Mucosa of stomach (tissue), 1 donor: ENCODE results near the gene FMNL2.

Source experiments
- H3K27me3 ChIP-seq: one replicate; pipeline ENCODE4 v1.7.0; 2013; ENCODE audit warnings: mild to moderate bottlenecking, low read length; ENCODE audit not compliant: control insufficient read depth, insufficient read depth
- H3K36me3 ChIP-seq: one replicate; pipeline ENCODE4 v1.7.0; 2013; ENCODE audit warnings: low read length; ENCODE audit not compliant: control insufficient read depth, insufficient read depth
- H3K4me1 ChIP-seq: one replicate; pipeline ENCODE4 v1.7.0; 2013; ENCODE audit warnings: mild to moderate bottlenecking, low read length; ENCODE audit not compliant: control insufficient read depth, insufficient read depth
- H3K4me3 ChIP-seq: one replicate; pipeline ENCODE4 v1.7.0; 2013; ENCODE audit warnings: low read length
- H3K9ac ChIP-seq: one replicate; pipeline ENCODE4 v1.7.0; 2013; ENCODE audit warnings: mild to moderate bottlenecking, low read length, moderate library complexity
- H3K9me3 ChIP-seq: one replicate; pipeline ENCODE4 v1.7.0; 2013; ENCODE audit warnings: mild to moderate bottlenecking, low read length, moderate library complexity; ENCODE audit not compliant: control insufficient read depth
- donor health status: Pancreatic carcinoma.

FMNL2 gene

DNA sequence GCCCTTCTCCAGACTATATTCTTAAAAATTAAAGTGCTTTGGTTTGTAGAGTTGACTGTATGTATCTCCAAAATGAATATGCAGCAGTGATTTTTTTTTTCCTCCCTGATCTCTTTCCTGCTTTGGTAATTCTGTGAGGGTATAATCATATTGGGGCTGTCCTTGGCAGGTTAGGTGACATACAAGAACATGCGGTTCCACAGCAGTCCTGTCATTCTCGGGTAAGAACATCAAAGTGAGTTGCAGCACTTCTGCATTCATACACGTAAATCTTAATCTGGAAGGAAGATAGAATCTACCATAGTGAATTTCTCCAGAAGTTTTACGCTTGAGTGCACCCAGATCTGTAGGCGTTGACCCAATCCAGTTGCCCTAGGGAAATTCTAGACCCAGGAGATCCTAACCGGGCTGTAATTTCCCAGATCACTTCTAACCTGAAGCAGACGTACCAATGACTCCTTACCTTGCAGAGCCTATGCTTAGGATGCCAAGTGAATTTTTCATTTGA is 272.9 kb downstream of the FMNL2 start:
- no peaks in the 10 kb centered on the region for H3K36me3 ChIP-seq
- no peaks in the 10 kb centered on the region for H3K27me3 ChIP-seq
- H3K4me1 ChIP-seq: no peaks in the 10 kb centered on the region
- no peak overlapping the region for H3K4me3 ChIP-seq
- no peak overlapping the region for H3K9ac ChIP-seq
- no peaks in the 10 kb centered on the region for H3K9me3 ChIP-seq

GRCh38 chr2:152609154-152609553 is 274.2 kb downstream of the FMNL2 start:
- Histone ChIP-seq H3K36me3 (no peaks in the 10 kb centered on the region), H3K9ac (no peak overlapping the region), H3K4me3 (no peak overlapping the region), H3K27me3 (no peaks in the 10 kb centered on the region), H3K9me3 (no peaks in the 10 kb centered on the region), H3K4me1 (no peaks in the 10 kb centered on the region)

DNA sequence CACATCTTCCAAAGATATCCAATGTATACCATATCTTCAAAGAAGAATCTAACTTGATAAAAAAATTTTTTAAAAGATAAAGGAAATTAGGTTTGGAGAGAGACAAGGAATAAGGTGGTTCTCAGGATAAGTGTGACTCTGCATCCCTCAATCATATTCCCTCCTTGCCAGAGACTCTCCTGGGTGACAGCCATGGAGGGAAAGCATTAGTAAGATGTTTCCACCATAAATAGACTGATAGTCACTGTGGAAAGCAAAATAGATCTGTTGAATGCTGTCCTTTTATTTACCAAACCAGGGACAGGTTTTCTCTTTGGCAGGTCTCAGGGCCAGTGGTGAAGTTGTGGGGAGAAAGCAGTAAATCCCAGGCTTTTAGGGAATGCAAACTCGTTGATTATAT is 274.7 kb downstream of the FMNL2 start:
- Histone ChIP-seq H3K9ac (no peak overlapping the region), H3K9me3 (no peaks in the 10 kb centered on the region), H3K36me3 (no peaks in the 10 kb centered on the region), H3K4me1 (no peaks in the 10 kb centered on the region), H3K27me3 (no peaks in the 10 kb centered on the region), H3K4me3 (no peak overlapping the region)

- Histone ChIP-seq H3K4me1 (no peaks in the 10 kb centered on the region), H3K9ac (no peak overlapping the region), H3K36me3 (no peaks in the 10 kb centered on the region), H3K27me3 (no peaks in the 10 kb centered on the region), H3K9me3 (no peaks in the 10 kb centered on the region), H3K4me3 (no peak overlapping the region)
These were observed 276.7 kb downstream of the FMNL2 start for GRCh38 chr2:152611458-152612231.

DNA sequence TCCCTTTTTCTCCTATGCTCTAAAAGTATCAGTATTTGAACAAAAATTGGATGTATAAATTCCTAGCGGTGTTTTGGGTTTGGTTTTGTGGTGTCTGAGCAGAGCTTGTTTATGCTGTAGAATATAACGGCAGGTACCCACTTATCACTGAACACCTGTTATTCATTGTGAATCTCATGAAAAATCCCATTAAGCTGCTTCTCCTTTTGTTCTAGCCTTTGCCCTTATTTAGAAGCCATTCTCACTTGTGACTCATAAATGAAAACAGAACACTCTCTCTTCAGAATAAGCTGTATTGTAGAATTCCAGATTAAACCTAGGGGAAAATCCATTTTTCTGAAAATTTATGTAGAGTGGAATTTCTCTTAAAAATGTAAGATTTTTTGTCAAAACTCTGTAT is 278.3 kb downstream of the FMNL2 start:
- Histone ChIP-seq H3K36me3 (no peaks in the 10 kb centered on the region), H3K4me1 (no peaks in the 10 kb centered on the region), H3K27me3 (no peaks in the 10 kb centered on the region), H3K4me3 (no peak overlapping the region), H3K9me3 (no peaks in the 10 kb centered on the region), H3K9ac (no peak overlapping the region)

GRCh38 chr2:152615177-152615576 is 280.2 kb downstream of the FMNL2 start:
- no peak overlapping the region for H3K9ac ChIP-seq
- H3K4me3 ChIP-seq: no peak overlapping the region
- H3K27me3 ChIP-seq: no peaks in the 10 kb centered on the region
- no peaks in the 10 kb centered on the region for H3K4me1 ChIP-seq
- no peaks in the 10 kb centered on the region for H3K36me3 ChIP-seq
- H3K9me3 ChIP-seq: no peaks in the 10 kb centered on the region

DNA sequence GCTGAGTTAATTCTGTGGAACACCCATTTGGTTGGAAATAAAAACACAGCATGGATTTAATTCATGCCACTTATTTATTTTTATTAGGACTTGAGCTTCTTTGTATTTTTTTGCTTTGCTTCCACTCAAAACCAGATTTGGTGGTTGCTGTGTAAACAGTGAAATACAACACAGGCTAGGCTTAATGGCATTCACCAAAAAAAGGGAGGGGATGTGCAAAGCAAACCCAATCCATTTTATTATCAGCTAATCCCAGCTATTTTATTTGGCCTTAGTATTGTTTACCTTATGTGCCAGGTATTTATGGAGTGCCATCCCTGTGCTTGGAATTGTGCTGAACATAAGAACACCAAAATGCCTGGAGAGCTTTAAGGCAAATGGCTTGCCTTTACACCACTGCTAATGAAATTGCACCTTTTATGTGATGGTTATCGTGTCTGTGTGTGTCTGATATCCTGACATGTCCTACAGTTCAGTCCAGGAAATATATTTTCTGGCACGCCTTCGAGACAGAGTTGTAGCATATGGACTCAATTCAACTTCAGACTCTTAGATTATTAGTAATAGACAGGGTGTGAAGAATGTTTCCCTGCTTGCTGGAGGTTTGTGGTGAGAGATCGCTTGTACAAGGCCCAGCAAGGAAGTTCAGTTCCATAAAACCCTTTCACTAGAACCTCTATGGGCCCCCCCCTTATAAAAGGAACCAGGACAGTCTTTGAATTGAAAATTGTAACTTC is 282.6 kb downstream of the FMNL2 start:
- H3K27me3 ChIP-seq: no peaks in the 10 kb centered on the region
- no peak overlapping the region for H3K9ac ChIP-seq
- H3K9me3 ChIP-seq: no peaks in the 10 kb centered on the region
- no peak overlapping the region for H3K4me3 ChIP-seq
- H3K36me3 ChIP-seq: no peaks in the 10 kb centered on the region
- H3K4me1 ChIP-seq: no peaks in the 10 kb centered on the region

DNA sequence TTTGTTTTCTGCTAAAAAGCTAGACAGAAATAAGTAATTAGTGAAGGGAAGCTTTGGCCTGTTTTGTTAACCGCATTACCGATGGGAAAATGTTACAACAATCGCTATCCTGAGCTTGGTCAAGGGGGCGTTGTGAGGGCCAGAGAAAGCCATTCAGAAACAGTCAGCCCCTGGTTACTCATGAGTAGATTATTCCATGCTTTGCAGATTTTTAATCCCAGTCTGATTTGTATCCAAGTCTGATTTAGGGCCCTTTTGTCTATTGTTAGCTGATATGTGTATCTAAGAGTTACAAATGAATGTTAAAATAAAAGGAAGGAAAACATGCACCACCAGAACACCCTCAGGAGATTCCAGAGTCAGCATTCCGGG is 283.2 kb downstream of the FMNL2 start:
- Histone ChIP-seq H3K4me3 (no peak overlapping the region), H3K4me1 (no peaks in the 10 kb centered on the region), H3K36me3 (no peaks in the 10 kb centered on the region)

DNA sequence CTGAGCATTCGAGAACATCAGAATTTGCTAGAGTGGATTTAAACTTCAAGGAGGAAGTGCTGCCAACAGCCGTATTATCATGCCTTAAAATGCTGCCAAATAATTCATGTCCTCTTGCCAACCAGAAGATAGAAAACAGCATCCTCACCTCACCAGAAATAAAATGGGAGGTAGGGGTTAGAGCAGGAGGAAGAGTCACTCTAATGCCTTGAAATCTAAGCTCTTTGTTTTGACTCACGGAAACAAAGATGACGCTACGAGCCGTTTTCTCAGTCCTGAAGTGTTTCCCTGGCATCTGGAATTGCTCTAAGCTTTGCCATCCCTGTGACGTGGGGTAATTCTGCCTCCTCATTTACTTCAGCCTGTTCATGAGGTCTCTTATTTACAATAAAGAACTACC is 285.2 kb downstream of the FMNL2 start:
- no peaks in the 10 kb centered on the region for H3K27me3 ChIP-seq
- no peak overlapping the region for H3K9ac ChIP-seq
- no peaks in the 10 kb centered on the region for H3K9me3 ChIP-seq
- no peaks in the 10 kb centered on the region for H3K4me1 ChIP-seq
- no peak overlapping the region for H3K4me3 ChIP-seq
- H3K36me3 ChIP-seq: no peaks in the 10 kb centered on the region

More for the DNA sequence above, 283.2 kb downstream of the FMNL2 start:
- Histone ChIP-seq H3K27me3 (no peaks in the 10 kb centered on the region), H3K9ac (no peak overlapping the region), H3K9me3 (no peaks in the 10 kb centered on the region)

- H3K36me3 ChIP-seq: no peaks in the 10 kb centered on the region
- no peaks in the 10 kb centered on the region for H3K9me3 ChIP-seq
- H3K27me3 ChIP-seq: no peaks in the 10 kb centered on the region
- H3K4me3 ChIP-seq: no peak overlapping the region
- no peak overlapping the region for H3K9ac ChIP-seq
- no peaks in the 10 kb centered on the region for H3K4me1 ChIP-seq
These were observed 286.0 kb downstream of the FMNL2 start for GRCh38 chr2:152620985-152621384.

DNA sequence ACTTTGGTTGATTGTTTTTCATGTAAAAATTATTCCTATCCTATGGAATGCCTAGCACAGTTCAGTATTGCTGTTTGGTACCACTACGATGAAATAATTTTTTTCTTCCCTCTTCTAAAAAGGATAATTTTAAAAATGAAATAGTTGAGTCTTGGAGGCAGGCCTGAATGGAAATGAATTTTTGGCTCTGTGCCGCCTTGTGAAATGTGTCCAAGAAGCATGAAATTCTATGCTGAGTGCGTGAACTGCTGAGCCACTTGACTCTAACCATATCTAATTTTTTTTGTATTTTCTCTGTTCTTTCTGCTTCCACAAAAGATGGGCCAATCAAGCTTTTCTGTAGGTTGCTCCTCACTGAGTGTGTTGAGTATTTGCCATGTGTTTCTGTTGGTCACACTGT is 287.2 kb downstream of the FMNL2 start:
- no peak overlapping the region for H3K9ac ChIP-seq
- H3K36me3 ChIP-seq: no peaks in the 10 kb centered on the region

DNA sequence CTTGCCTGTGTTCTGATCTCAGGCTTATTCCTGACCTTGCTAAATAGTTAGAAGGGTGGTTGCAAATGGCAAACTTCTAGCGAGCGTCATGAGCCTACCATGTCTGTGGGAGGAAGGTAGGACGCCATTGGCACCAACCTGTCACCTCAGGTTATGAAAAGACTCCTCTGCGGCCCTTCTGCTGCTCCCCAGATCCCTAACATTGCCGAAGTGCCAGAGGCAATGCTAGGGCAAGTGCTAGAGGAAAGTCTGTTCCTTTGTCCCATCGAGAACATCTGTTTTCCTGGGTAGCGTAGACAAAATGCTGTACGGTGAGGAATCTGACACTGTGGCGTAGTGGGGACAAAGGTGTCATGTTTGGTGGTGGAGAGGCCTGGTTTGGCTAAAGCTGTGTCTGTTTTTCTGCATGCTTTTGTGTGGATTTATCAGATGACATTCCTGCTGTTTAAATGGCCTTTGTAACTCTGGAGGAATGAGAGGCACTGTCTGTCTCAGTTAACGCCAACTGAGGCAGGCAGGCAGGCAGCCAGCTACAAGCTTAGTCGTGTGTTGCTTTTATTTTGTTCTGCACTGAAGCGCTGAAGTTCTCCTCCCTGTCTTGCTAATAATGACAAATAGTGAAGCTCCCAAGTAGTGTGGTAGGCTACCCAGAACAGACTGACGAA is 288.2 kb downstream of the FMNL2 start:
- Histone ChIP-seq H3K36me3 (no peaks in the 10 kb centered on the region), H3K27me3 (no peaks in the 10 kb centered on the region), H3K4me1 (no peaks in the 10 kb centered on the region), H3K9me3 (no peaks in the 10 kb centered on the region), H3K4me3 (no peak overlapping the region), H3K9ac (no peak overlapping the region)

More for the DNA sequence above, 287.2 kb downstream of the FMNL2 start:
- H3K4me3 ChIP-seq: no peak overlapping the region
- H3K4me1 ChIP-seq: no peaks in the 10 kb centered on the region
- H3K9me3 ChIP-seq: no peaks in the 10 kb centered on the region
- H3K27me3 ChIP-seq: no peaks in the 10 kb centered on the region
